ENCODE data around the gene MRC2. TPM values are rescaled to one million over a fixed set of nuclear protein-coding genes. Genes with fewer than 3 reads are reported as not detected.
A peak's percentile ranks its signal among the peaks of the same experiment; 100 is the strongest.

Gene MRC2
- total RNA-seq, 2 donors from 2014 or later = 43.8 to 46.7 TPM

GRCh38 chr17:62718429-62718828 lies 91.0 kb downstream of the MRC2 start:
- Histone ChIP-seq H3K9me3 (no peaks in the 10 kb centered on the region), H3K4me3 (no peak overlapping the region), H3K27me3 (no peaks in the 10 kb centered on the region), H3K4me1 (no peaks in the 10 kb centered on the region), H3K27ac (no peak overlapping the region), H3K36me3 (no peaks in the 10 kb centered on the region)
- no peak for TF ChIP-seq CTCF (IDR thresholded peaks at IDR 0.05)
- DNase-seq (ENCODE audit: low spot score) = no peak

GRCh38 chr17:62719586-62719985 lies 92.1 kb downstream of the MRC2 start:
- no peak overlapping the region for H3K4me3 ChIP-seq
- TF ChIP-seq CTCF (IDR thresholded peaks at IDR 0.05) = no peak

GRCh38 chr17:62720126-62720850 lies 92.8 kb downstream of the MRC2 start:
- H3K27me3 ChIP-seq = no peaks in the 10 kb centered on the region
- no peaks in the 10 kb centered on the region for H3K9me3 ChIP-seq
- no peaks in the 10 kb centered on the region for H3K4me1 ChIP-seq
- no peak overlapping the region for H3K27ac ChIP-seq
- DNase-seq (ENCODE audit: low spot score) = no peak
- no peak overlapping the region for H3K4me3 ChIP-seq
- no peaks in the 10 kb centered on the region for H3K36me3 ChIP-seq
- peak in 1 of 2 donors; percentile 24 for TF ChIP-seq CTCF (IDR thresholded peaks at IDR 0.05)

More at GRCh38 chr17:62719586-62719985, 92.1 kb downstream of the MRC2 start:
- Histone ChIP-seq H3K27ac (no peak overlapping the region), H3K4me1 (no peaks in the 10 kb centered on the region), H3K9me3 (no peaks in the 10 kb centered on the region), H3K36me3 (no peaks in the 10 kb centered on the region), H3K27me3 (no peaks in the 10 kb centered on the region)
- DNase-seq (ENCODE audit: low spot score) = no peak

- Histone ChIP-seq H3K36me3 (no peaks in the 10 kb centered on the region), H3K9me3 (no peaks in the 10 kb centered on the region), H3K4me3 (no peak overlapping the region), H3K27me3 (no peaks in the 10 kb centered on the region), H3K4me1 (no peaks in the 10 kb centered on the region), H3K27ac (no peak overlapping the region)
- TF ChIP-seq CTCF (IDR thresholded peaks at IDR 0.05) = no peak
- DNase-seq (ENCODE audit: low spot score) = no peak
Observed at GRCh38 chr17:62722625-62723024, 95.2 kb downstream of the MRC2 start.

- Histone ChIP-seq H3K9me3 (no peaks in the 10 kb centered on the region), H3K36me3 (no peaks in the 10 kb centered on the region), H3K27me3 (no peaks in the 10 kb centered on the region), H3K4me3 (no peak overlapping the region), H3K4me1 (no peaks in the 10 kb centered on the region), H3K27ac (no peak overlapping the region)
- no peak for TF ChIP-seq CTCF (IDR thresholded peaks at IDR 0.05)
- DNase-seq (ENCODE audit: low spot score) = no peak
Observed at GRCh38 chr17:62723842-62724241, 96.4 kb downstream of the MRC2 start.
